OCI-LY1 (cell line): Measurements from ENCODE around the gene EEF1E1.
A peak's percentile ranks its signal among the peaks of the same experiment; 100 is the strongest.

Experiments used
- H2AFZ ChIP-seq: fragments of 200-600 bp; sonication (generic), shearing (Covaris generic); 2 replicates; pipeline ENCODE4 v1.6.0; 2014; ENCODE audit warnings: antibody characterized with exemption, mild to moderate bottlenecking, low read length
- H3F3A ChIP-seq: fragments of 200-600 bp; sonication (generic), shearing (Covaris generic); 2 replicates; pipeline ENCODE4 v1.6.0; 2014; ENCODE audit warnings: mild to moderate bottlenecking, antibody characterized with exemption, low read length, moderate library complexity; ENCODE audit not compliant: insufficient read depth
- H3K27ac ChIP-seq: fragments of 200-600 bp; sonication (generic); 2 replicates; pipeline ENCODE4 v1.5.1; 2014; ENCODE audit warnings: low read length, mixed run types, mild to moderate bottlenecking, low read depth; ENCODE audit not compliant: poor library complexity, severe bottlenecking
- H3K27me3 ChIP-seq: fragments of 200-600 bp; sonication (generic); 2 replicates; pipeline ENCODE4 v1.6.0; 2014; ENCODE audit warnings: antibody characterized with exemption, mild to moderate bottlenecking, low read length, moderate library complexity; ENCODE audit not compliant: insufficient read depth
- H3K36me3 ChIP-seq: fragments of 200-600 bp; sonication (generic); 2 replicates; pipeline ENCODE4 v1.6.1; 2014; ENCODE audit warnings: mild to moderate bottlenecking, antibody characterized with exemption, low read length, moderate library complexity, mixed read lengths; ENCODE audit not compliant: insufficient read depth
- H3K4me1 ChIP-seq: fragments of 200-600 bp; sonication (generic); 2 replicates; pipeline ENCODE4 v1.5.1; 2014; ENCODE audit warnings: mild to moderate bottlenecking, low read length, moderate library complexity; ENCODE audit not compliant: insufficient read depth, severe bottlenecking
- H3K4me2 ChIP-seq: fragments of 200-600 bp; sonication (generic), shearing (Covaris generic); 2 replicates; pipeline ENCODE4 v1.6.1; 2014; ENCODE audit warnings: low read length
- H3K4me3 ChIP-seq: fragments of 200-600 bp; sonication (generic); 2 replicates; pipeline ENCODE4 v1.5.1; 2014; ENCODE audit warnings: low read length, low read depth, mild to moderate bottlenecking, mixed read lengths; ENCODE audit not compliant: poor library complexity, severe bottlenecking
- H3K79me2 ChIP-seq: fragments of 200-600 bp; shearing (Covaris generic); 2 replicates; pipeline ENCODE4 v1.6.1; 2016; ENCODE audit warnings: mixed run types, low read length, mixed read lengths; ENCODE audit not compliant: insufficient read depth
- H3K9ac ChIP-seq: fragments of 200-600 bp; sonication (generic), shearing (Covaris generic); 2 replicates; pipeline ENCODE4 v1.6.1; 2014; ENCODE audit warnings: mild to moderate bottlenecking, low read length, mixed read lengths
- H3K9me2 ChIP-seq: fragments of 200-600 bp; sonication (generic), shearing (Covaris generic); 2 replicates; pipeline ENCODE4 v1.6.1; 2014; ENCODE audit warnings: low read depth, mild to moderate bottlenecking, low read length, mixed read lengths
- H3K9me3 ChIP-seq: fragments of 200-600 bp; shearing (Covaris generic); 2 replicates; pipeline ENCODE4 v1.6.1; 2014; ENCODE audit warnings: low read length, mixed read lengths
- H4K20me1 ChIP-seq: fragments of 200-600 bp; sonication (generic), shearing (Covaris generic); 2 replicates; pipeline ENCODE4 v1.6.0; 2016; ENCODE audit warnings: mild to moderate bottlenecking, low read length; ENCODE audit not compliant: insufficient read depth
- EZH2 ChIP-seq: fragments of 200-600 bp; sonication (generic), shearing (Covaris generic); IDR thresholded peaks from 2 replicates; pipeline ENCODE4 v1.8.0; 2017; ENCODE audit warnings: borderline replicate concordance, mixed run types, mild to moderate bottlenecking, antibody characterized with exemption, low read length, moderate library complexity, mixed read lengths
- TF ChIP-seq, protein P1 (sequence below): fragments of 200-600 bp; sonication (generic), shearing (Covaris generic); IDR thresholded peaks from 2 replicates; pipeline ENCODE4 v1.5.1; 2017; ENCODE audit warnings: mild to moderate bottlenecking, antibody characterized with exemption, low read length, moderate library complexity, mixed read lengths

Gene EEF1E1

DNA sequence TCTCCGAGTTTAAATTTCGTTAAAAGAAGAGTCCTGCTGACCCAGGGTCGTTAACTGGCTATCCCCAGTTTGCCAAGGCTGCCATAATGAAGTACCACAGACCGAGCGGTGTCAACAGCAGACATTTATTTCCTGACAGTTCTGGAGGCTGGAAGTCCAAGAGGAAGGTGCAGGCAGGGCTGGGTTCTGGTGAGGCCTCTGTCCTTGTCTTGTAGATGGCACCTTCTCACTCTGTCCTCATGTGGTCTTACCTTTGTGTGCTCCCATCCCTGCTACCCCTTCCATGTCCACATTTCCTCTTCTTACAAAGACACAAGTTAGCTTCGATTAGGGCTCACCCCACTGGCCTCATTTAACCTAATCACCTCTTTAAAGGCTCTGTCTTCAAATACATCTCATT is 29.8 kb upstream of the EEF1E1 start:
- Histone ChIP-seq H3K4me1 (no peaks in the 10 kb centered on the region), H3K4me3 (no peak overlapping the region), H4K20me1 (no peaks in the 10 kb centered on the region), H3K36me3 (no peaks in the 10 kb centered on the region), H3K9me3 (no peaks in the 10 kb centered on the region), H3F3A (no peaks in the 10 kb centered on the region), H3K79me2 (no peaks in the 10 kb centered on the region), H3K4me2 (no peak overlapping the region), H3K9me2 (no peaks in the 10 kb centered on the region), H2AFZ (no peak overlapping the region), H3K9ac (no peak overlapping the region), H3K27ac (no peak overlapping the region), H3K27me3 (no peaks in the 10 kb centered on the region)
- TF ChIP-seq EZH2: no peak
- TF ChIP-seq, protein P1, sequence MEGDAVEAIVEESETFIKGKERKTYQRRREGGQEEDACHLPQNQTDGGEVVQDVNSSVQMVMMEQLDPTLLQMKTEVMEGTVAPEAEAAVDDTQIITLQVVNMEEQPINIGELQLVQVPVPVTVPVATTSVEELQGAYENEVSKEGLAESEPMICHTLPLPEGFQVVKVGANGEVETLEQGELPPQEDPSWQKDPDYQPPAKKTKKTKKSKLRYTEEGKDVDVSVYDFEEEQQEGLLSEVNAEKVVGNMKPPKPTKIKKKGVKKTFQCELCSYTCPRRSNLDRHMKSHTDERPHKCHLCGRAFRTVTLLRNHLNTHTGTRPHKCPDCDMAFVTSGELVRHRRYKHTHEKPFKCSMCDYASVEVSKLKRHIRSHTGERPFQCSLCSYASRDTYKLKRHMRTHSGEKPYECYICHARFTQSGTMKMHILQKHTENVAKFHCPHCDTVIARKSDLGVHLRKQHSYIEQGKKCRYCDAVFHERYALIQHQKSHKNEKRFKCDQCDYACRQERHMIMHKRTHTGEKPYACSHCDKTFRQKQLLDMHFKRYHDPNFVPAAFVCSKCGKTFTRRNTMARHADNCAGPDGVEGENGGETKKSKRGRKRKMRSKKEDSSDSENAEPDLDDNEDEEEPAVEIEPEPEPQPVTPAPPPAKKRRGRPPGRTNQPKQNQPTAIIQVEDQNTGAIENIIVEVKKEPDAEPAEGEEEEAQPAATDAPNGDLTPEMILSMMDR: no peak

DNA sequence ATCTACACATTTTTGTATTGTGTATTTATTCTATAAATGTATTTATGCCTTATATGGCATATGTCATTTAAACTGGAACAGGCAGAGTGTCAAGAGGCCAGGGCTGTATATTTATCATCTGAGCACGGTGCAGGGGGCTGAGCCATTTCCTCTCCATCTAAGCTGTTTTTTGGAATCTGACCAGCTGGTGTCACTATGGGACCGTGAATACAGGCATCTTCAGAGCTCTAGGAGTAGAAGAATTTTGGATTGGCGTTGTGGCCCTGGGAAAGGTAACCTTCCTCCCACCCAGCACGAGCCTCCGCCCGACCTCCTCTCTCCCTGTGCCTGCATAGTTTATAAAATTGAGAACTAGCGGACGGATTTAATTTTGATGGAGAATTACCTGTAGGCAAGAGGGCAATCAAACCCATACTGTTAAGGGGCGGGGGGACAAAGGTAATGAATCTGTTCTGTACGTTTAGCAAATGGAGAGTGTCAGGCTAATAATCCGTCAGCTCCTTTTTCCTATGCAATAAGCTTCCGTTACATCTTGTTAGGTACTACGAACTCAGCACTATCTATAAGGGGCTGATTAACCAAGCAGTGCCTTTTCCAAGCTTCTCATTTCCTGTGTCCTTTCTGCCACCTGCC is 29.0 kb upstream of the EEF1E1 start:
- Histone ChIP-seq H2AFZ (no peak overlapping the region), H3K9me3 (no peaks in the 10 kb centered on the region)
- TF ChIP-seq EZH2: no peak
- TF ChIP-seq, protein P1: peak; percentile 57

DNA sequence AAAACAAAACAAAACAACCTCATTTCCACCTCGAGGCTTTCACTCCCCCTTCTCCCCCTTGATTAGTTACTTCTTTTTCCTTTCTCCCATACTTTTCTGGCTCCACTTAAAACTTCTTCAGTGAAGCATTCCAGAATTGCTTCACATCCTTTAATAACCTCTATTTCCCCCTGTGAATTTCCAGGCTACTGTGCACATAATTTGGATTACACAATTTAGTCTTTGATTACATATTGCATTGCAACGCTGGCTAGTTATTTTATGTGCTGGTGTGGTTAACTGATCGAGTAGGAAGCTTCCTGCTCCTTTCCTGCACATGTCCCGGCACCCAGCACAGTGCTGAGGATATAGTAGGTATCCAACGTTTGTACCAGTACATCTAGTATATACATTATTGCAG is 28.1 kb upstream of the EEF1E1 start:
- H3K79me2 ChIP-seq: no peaks in the 10 kb centered on the region
- no peak overlapping the region for H3K4me2 ChIP-seq
- H3K4me1 ChIP-seq: no peaks in the 10 kb centered on the region
- H3K4me3 ChIP-seq: no peak overlapping the region
- TF ChIP-seq, protein P1: no peak
- no peak for TF ChIP-seq EZH2
- no peak overlapping the region for H3K27ac ChIP-seq
- H4K20me1 ChIP-seq: no peaks in the 10 kb centered on the region
- H3K9me2 ChIP-seq: no peaks in the 10 kb centered on the region
- no peaks in the 10 kb centered on the region for H3K9me3 ChIP-seq
- H3K27me3 ChIP-seq: no peaks in the 10 kb centered on the region
- no peaks in the 10 kb centered on the region for H3K36me3 ChIP-seq
- H2AFZ ChIP-seq: no peak overlapping the region
- no peaks in the 10 kb centered on the region for H3F3A ChIP-seq
- H3K9ac ChIP-seq: no peak overlapping the region

More for the DNA sequence above, 29.0 kb upstream of the EEF1E1 start:
- Histone ChIP-seq H3K9me2 (no peaks in the 10 kb centered on the region), H3K4me3 (no peak overlapping the region), H3K4me2 (no peak overlapping the region), H3K4me1 (no peaks in the 10 kb centered on the region), H3F3A (no peaks in the 10 kb centered on the region), H3K79me2 (no peaks in the 10 kb centered on the region), H4K20me1 (no peaks in the 10 kb centered on the region), H3K27ac (no peak overlapping the region), H3K27me3 (no peaks in the 10 kb centered on the region), H3K36me3 (no peaks in the 10 kb centered on the region), H3K9ac (no peak overlapping the region)
